Thyroid gland (tissue), 4 donors: ENCODE results near the gene ATRIP.

ENCODE experiments used
- POLR2A ChIP-seq, 2 donors: fragments of 450-650 bp; IDR thresholded peaks; one replicate each; pipeline ENCODE4 v1.6.1; 2017; ENCODE audit warnings: antibody characterized with exemption in 2 of 2, mild to moderate bottlenecking in 2 of 2, moderate library complexity in 1 of 2
- TF ChIP-seq, protein P1 (sequence below), 6 experiments: fragments of 200-600 bp in 3 of 6; fragments of 450-650 bp in 3 of 6; sonication (generic) in 3 of 6; IDR thresholded peaks; one replicate each; pipeline ENCODE4 v1.5.1; 2016 to 2019; ENCODE audit warnings: antibody characterized with exemption in 6 of 6, mild to moderate bottlenecking in 2 of 6, inconsistent platforms in 1 of 6, moderate library complexity in 1 of 6

DNA sequence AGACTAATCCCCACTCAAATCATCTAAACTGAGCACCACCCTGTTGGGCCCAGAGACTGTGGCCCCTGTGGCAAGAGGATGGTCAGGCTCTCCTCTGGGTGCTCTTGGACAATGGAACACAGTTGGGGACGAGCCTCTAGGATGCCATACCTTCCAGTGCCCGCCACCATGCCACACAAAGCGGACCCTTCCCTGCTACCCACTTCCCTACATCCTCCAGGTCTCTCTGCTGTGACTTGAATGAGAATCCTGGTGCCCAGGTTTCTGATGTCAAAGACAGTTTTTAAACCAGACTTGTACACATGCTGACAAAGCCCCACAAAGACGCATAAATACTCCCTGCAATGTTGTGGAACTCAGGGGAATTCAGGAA is 11.3 kb upstream of the ATRIP start:
- TF ChIP-seq, protein P1, sequence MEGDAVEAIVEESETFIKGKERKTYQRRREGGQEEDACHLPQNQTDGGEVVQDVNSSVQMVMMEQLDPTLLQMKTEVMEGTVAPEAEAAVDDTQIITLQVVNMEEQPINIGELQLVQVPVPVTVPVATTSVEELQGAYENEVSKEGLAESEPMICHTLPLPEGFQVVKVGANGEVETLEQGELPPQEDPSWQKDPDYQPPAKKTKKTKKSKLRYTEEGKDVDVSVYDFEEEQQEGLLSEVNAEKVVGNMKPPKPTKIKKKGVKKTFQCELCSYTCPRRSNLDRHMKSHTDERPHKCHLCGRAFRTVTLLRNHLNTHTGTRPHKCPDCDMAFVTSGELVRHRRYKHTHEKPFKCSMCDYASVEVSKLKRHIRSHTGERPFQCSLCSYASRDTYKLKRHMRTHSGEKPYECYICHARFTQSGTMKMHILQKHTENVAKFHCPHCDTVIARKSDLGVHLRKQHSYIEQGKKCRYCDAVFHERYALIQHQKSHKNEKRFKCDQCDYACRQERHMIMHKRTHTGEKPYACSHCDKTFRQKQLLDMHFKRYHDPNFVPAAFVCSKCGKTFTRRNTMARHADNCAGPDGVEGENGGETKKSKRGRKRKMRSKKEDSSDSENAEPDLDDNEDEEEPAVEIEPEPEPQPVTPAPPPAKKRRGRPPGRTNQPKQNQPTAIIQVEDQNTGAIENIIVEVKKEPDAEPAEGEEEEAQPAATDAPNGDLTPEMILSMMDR (IDR thresholded peaks at IDR 0.05) = no peak
- no peak for TF ChIP-seq POLR2A (IDR thresholded peaks at IDR 0.05)
